ENCODE measurements around the gene UCN3. TPM values are rescaled to one million over a fixed set of nuclear protein-coding genes. Genes with fewer than 3 reads are reported as not detected.

Gene UCN3, protein sequence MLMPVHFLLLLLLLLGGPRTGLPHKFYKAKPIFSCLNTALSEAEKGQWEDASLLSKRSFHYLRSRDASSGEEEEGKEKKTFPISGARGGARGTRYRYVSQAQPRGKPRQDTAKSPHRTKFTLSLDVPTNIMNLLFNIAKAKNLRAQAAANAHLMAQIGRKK
- not detected in 2 replicates for total RNA-seq (2014; rRNA removed; shearing (Covaris generic))
- not detected in 2 replicates for polyA plus RNA-seq (2014; cell fraction: nucleus; rRNA removed)

GRCh38 chr10:5364890-5365338 is at the start of gene UCN3:
TSS of gene UCN3 (plus strand) at chr10:5364966. CDS start at chr10:5373721, 8,755 bp downstream.
- no peak for DNase-seq (ENCODE audit: extremely low read depth, low read depth)

GRCh38 chr10:5317547-5318107 is 47.1 kb upstream of the UCN3 start:
- DNase-seq (ENCODE audit: extremely low read depth, low read depth): peak; percentile 50

DNA sequence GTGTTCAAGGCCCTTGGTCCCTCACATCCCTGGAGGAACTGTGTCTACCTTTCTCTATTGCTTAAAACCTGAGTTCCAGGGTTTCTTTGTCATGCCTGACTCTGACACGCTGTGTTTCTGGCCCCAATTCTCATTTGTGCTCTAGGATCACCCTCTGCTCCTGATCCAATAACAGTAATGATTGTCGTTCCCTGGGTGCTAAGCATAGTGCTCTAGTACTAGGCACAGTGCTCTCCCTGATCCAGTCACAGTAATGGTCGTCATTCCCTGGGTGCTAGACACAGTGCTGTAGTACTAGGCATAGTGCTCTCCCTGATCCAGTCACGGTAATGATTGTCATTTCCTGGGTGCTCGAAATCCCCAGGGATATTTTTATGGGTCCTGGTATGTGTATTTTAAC is 46.6 kb upstream of the UCN3 start:
- no peak for DNase-seq (ENCODE audit: extremely low read depth, low read depth)

DNA sequence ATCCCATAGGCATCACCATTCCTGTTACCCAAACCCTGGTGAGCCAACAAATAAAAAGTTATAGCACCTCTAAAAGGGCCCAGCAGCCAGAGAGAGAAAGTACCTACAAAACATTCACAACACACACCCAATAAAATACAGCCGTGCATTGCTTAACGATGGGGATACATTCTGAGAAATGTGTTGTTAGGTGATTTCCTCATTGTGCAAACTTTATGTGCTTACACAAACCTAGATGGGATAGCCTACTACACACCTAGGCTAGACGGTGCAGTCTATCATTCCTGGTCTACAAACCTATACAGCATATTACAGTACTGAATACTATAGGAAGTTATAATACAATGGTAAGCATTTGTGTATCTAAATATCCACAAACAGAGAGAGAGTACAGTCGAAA is 44.9 kb upstream of the UCN3 start:
- no peak for DNase-seq (ENCODE audit: extremely low read depth, low read depth)

- no peak for DNase-seq (ENCODE audit: extremely low read depth, low read depth)
These were observed 43.5 kb upstream of the UCN3 start for GRCh38 chr10:5321273-5321672.

- DNase-seq (ENCODE audit: extremely low read depth, low read depth): no peak
These were observed 41.3 kb upstream of the UCN3 start for GRCh38 chr10:5323446-5323845.

- DNase-seq (ENCODE audit: extremely low read depth, low read depth): no peak
These were observed 39.7 kb upstream of the UCN3 start for GRCh38 chr10:5325076-5325475.

DNA sequence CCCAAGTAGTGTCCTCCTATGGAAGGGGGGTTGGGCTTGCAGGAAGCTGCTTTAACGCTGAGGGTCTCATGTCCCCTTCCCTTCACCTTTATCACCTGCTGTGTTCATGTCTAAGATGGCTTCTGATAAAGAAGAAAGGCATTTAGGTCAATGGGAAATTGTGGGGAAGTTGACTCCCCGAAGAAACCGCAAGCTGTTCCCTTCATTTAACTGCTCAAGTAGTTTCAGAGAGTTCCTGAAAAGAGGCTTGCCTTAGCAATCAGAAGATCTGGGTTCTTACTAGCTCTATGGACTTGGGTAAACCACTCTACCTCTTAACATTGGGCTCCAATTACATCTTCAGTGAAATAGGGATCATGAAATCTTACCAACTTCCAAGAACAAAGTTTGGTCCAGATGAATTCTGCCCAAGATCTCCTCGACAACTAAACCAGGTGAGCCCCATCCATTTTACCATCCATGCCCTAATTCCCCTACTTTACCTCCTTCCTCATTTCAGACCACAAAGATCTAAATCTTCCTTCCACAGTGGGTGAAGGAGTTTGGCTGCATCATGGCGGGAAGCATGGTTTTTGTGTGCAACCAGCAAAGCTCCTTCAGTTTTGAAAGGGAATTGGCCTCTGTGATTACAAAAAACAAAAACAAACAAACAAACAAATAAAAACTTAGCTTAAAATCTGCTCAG is 30.4 kb upstream of the UCN3 start:
- DNase-seq (ENCODE audit: extremely low read depth, low read depth): no peak

DNA sequence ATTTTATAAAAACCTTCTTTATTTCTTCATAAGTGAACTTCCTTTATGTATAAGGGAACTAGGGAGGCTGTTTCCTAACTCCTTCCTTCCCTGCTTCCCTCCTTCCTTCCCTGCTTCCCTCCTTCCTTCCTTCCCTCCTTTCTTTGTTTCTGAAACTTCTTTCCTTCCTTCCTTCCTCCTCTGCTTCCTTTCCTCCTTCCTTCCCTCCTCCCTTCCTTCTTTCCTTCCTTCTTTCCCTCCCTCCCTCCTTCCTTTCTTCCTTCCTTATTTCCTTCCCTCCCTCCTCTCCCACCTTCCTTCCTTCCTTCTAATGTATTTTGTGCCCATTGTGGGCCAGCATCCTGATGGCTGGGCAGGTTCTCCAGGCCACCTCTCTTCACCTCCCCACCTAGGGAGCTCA is 26.8 kb upstream of the UCN3 start:
- no peak for DNase-seq (ENCODE audit: extremely low read depth, low read depth)

DNA sequence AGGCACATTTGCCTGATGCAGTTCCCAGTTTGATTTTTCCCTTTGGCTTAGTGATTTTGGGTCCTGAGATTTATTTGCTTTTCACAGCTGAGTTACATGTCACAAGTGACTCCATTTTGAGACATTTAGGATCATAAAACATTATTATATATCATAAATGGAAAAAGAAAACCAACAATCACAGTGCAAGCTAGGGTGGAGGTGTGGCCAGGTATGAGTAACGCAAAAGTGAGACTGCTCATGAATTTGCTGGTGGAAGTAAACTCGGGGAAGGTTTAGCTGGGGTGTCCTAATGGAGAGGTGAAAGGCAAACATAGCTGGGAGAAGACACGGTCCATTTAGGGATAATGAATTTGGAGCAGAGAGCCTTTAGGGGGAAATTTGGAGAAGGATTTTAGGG is 21.7 kb upstream of the UCN3 start:
- no peak for DNase-seq (ENCODE audit: extremely low read depth, low read depth)

DNA sequence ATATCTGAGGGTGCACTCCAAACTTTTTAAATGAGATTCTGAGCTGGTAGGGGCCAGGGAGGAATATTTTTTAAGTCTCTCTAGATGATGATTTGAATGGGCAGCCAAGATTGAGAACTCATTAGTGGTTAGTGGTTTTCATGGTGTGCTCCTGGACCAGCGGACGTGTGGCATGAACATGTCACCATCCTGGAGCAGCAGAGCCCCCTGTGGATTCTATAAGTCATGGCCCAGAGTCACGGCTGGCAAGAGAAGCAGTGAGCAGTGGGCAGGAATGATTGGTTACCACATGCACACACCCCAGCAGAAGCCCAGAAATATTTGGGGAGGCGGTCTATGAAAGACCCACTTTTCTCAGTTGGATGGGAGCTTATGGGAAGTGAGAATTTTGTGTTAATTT is 21.2 kb upstream of the UCN3 start:
- DNase-seq (ENCODE audit: extremely low read depth, low read depth): no peak

DNA sequence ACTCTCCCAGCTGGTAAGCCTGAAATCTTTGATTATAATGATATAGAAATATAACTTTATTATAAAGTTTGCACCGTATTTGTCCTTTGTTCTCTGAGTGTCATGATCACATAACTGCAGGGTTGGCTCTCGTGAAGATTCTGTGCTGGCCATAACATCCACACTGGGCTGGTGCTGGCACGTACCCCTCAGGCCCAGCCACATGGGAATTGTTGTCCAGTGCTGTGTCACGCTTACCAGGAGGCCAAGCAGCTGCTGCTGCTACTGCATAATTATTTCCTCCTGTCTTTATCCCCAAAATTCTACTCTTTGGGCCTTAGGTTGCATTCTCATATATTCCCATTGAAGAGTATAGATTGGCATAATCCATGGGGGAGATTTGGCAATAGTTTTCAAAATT is 20.8 kb upstream of the UCN3 start:
- DNase-seq (ENCODE audit: extremely low read depth, low read depth): no peak

DNA sequence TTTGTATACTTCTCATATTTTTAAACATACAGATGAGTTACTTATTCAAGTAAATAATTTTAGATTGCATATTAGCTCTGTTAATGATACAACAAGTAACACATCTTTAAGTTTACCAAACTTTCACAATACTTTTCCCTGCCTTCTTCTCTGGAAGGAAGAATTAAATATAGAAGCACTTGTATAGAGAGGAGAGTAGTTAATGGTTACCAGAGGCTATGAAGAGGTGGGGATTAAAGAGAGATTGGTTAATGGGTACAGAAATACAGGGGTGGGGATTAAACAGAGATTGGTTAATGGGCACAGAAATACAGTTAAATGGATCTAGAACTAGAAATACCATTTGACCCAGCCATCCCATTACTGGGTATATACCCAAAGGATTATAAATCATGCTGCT is 20.0 kb upstream of the UCN3 start:
- DNase-seq (ENCODE audit: extremely low read depth, low read depth): no peak

GRCh38 chr10:5346881-5347280 is 17.9 kb upstream of the UCN3 start:
- DNase-seq (ENCODE audit: extremely low read depth, low read depth): no peak

- DNase-seq (ENCODE audit: extremely low read depth, low read depth): no peak
These were observed 15.4 kb upstream of the UCN3 start for GRCh38 chr10:5349362-5349761.

- no peak for DNase-seq (ENCODE audit: extremely low read depth, low read depth)
These were observed 10.7 kb upstream of the UCN3 start for GRCh38 chr10:5354068-5354467.

- DNase-seq (ENCODE audit: extremely low read depth, low read depth): no peak
These were observed 9.0 kb upstream of the UCN3 start for GRCh38 chr10:5355594-5356301.

DNA sequence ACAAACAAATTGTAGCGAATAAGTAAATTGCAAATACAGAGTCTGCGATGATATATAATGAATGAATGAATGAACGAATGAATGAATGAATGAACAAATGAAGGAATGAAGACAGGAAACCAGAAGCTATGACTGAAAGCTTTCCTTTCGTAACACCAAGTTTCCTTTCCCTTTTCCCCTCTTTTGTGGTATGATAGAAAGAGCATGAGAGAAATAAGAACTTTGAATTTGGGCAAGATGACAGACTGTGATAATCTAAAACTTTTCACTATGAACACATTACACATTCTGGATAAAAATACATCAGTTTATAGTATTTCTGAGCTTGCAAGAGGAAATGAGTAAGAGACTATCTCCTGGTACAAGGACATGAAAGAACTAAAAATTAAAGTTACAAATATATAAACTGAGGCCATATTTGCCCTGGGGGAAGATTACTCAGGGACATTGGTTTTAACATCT is 8.4 kb upstream of the UCN3 start:
- no peak for DNase-seq (ENCODE audit: extremely low read depth, low read depth)

- DNase-seq (ENCODE audit: extremely low read depth, low read depth): no peak
These were observed 4.3 kb upstream of the UCN3 start for GRCh38 chr10:5360318-5360915.

DNA sequence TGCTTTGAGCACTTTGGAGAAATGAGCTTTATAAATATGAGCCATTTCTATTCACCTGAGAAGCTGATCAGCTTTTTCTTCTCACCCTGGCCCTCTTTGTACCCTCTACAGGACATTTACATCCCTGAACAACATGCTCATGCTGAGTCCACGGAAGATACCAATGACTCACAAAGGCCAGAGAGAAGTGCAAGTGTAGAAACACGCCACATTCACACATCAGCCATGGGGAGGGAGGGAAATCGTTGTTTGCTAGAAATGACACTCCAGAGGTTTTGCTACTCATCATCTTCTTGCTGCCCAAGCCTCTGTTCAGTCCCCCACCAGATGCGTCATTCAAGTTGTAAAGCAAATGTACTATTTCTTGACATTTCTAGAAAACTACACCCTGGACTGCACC is 2.8 kb upstream of the UCN3 start:
- DNase-seq (ENCODE audit: extremely low read depth, low read depth): no peak

GRCh38 chr10:5362873-5363272 is 1.9 kb upstream of the UCN3 start:
- DNase-seq (ENCODE audit: extremely low read depth, low read depth): no peak
